ENCODE results near the gene P4HB. TPM values are rescaled to one million over a fixed set of nuclear protein-coding genes. Genes with fewer than 3 reads are reported as not detected.

Gene P4HB
- total RNA-seq, 4 donors from 2014 or later, result 289 to 508 (median 447) TPM

DNA sequence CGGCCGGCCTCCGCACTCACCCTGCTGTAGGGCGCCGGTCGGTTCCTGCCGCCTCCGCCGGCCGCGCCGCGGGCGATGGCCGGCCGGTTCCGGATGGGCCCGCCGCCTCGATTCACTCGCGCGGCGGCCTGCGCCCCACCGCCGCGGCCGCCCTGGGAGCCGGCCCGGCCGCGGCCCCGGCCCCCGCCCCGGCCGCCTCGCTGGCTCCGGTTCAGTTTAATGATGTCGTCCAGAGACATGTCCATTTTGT is 30.9 kb upstream of the P4HB start:
- TF ChIP-seq, protein P1, sequence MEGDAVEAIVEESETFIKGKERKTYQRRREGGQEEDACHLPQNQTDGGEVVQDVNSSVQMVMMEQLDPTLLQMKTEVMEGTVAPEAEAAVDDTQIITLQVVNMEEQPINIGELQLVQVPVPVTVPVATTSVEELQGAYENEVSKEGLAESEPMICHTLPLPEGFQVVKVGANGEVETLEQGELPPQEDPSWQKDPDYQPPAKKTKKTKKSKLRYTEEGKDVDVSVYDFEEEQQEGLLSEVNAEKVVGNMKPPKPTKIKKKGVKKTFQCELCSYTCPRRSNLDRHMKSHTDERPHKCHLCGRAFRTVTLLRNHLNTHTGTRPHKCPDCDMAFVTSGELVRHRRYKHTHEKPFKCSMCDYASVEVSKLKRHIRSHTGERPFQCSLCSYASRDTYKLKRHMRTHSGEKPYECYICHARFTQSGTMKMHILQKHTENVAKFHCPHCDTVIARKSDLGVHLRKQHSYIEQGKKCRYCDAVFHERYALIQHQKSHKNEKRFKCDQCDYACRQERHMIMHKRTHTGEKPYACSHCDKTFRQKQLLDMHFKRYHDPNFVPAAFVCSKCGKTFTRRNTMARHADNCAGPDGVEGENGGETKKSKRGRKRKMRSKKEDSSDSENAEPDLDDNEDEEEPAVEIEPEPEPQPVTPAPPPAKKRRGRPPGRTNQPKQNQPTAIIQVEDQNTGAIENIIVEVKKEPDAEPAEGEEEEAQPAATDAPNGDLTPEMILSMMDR (IDR thresholded peaks at IDR 0.05; ENCODE audit: low read depth), result no peak

DNA sequence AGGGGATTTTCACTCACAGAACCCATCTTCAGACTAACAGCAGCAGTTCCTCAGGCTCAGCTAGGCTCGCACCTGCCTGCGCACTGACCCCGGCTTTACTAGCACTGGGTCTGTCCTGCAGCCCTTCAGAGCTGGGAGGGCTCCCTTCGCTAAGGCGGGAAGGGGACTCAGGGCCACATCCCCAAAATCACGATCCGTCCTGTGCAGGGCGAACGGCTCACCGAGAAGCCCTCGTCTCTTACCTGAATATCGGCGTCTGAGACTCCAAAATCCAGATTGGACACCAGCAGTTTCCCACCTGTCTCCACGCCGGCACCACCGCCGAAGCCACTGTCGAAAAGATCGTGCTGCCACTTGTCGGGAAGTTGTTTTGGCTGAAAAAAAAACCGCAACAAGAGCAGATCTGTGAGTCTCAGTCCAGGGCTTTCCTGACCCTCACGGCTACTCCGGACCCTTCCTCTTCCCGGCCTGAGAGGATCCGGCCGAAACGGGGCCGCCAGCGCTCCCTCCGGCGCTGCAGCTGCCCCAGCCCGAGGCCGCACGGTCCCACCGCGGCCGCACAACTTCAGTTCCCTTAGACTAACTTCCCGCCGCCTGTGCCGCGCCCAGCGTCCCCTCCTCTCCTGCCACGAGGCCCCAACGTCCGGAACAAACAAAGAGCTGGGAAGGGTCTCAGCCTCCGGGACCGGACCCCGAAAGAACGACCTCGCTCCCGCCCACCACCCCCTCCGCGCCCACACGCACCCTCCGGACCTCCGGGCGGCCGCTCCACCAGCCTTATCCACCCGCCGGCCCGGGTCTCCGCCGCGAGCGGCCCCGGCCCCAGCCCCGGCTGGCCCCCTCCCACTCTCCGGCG is 30.3 kb upstream of the P4HB start:
- TF ChIP-seq, protein P1 (IDR thresholded peaks at IDR 0.05; ENCODE audit: low read depth), result no peak

GRCh38 chr17:81889602-81890001 is 29.3 kb upstream of the P4HB start:
- TF ChIP-seq, protein P1 (IDR thresholded peaks at IDR 0.05; ENCODE audit: low read depth), result no peak

DNA sequence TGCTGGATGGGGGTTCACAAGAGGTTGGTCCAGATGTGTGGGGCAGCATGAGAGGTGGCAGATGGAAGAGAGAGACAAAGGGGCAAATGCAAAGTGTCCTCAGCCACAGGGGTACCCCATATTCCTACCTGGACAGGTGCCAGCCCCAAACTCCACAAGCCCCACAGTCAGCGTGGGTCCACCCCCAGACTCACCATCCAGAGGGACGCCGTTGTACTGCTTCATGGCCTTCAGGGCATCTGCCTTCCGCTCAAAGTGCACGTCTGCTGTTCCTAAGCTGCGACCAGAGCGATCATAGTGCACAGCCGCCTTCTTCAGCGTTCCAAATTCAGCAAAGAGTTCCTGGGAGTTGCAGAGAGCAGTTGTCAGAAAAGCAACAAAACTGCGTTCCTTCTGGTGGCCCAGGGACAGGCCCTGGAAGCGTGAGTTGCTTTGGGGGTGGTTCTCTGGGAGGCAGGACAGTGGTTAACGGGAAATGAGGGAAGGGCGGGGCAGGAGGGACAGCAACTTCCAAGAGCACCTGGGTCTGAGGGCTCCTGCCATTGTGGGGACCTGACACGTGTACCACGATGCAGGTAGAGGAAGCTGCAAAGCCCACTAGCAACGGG is 28.8 kb upstream of the P4HB start:
- TF ChIP-seq, protein P1 (IDR thresholded peaks at IDR 0.05; ENCODE audit: low read depth), result no peak

- TF ChIP-seq, protein P1 (IDR thresholded peaks at IDR 0.05; ENCODE audit: low read depth), result no peak
Observed at GRCh38 chr17:81888105-81888987, 28.0 kb upstream of the P4HB start.

DNA sequence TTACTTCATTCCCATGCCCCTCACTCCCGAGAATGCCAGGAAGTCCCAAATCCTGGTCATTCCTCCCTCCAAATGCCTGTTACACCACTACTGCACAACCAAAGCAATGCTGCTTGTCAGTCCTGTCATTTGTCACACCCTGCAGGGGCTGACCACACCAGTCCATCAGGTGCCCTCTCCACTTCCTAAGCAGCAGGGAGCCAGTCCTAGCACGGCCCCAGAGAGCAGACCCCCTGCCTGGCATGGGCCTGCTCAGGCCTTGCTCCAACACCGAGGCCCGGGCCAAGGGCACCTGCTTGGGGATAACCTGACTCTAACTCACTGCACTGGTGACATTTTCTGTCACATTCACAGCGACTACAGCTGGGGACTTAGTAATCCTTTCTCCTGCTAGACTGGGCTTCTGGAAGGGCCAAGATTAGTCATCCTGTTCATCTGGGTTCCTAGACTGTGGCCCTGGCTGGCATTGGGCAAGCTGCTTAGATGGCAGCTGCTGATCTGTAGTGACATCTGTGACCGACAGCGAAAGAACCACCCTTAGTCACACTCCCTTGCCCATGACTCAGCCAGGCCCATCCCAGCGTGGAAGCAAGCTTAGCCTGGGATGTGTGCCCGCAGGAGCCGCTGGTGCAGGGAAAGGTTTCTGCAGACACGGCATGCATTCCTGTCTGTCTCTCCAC is 25.7 kb upstream of the P4HB start:
- TF ChIP-seq, protein P1 (IDR thresholded peaks at IDR 0.05; ENCODE audit: low read depth), result no peak
